ENCODE data around the gene ARHGAP19. TPM values are rescaled to one million over a fixed set of nuclear protein-coding genes. Genes with fewer than 3 reads are reported as not detected.

ARHGAP19 gene
- total RNA-seq, 1 experiment from 2014 or later = 11.2 TPM

DNA sequence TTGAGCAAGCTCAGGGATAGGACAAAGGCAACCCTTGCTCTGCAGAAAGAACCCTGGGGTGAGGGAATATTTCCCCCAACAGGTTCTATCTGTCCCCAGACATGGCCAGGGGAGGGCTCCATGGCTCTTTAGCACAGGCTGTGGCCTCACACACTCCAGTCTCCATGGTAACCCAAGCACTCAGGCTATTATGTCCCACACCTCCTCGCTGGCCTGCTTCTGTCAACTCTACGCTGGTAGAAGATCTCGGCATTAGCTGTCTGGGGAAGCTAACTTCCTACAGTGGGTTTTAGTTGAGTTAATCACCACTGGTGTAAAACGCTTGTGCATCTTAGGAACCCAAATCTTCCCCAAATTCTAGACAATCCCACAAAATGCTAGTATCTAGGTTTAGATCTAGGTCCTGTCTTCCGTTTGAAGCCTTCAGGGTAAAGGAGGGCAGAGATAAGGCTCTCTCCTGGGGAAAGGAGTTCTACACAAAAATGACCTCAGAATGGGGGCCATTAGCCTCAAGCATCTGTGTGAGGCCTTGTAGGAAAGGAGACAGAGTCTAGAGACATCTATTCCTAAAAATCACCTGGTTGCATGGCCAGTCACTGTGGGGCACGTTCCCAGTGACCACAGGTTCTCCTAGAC lies 70.0 kb downstream of the ARHGAP19 start:
- no peaks in the 10 kb centered on the region for H3K36me3 ChIP-seq (ENCODE audit: low read depth)
- H3F3A ChIP-seq (ENCODE audit: insufficient read depth, low read depth) = no peaks in the 10 kb centered on the region
- H3K4me3 ChIP-seq = no peak overlapping the region
- no peak overlapping the region for H2AFZ ChIP-seq
- no TSS peak for BruUV-seq (replicated peaks)
- H3K27ac ChIP-seq = no peak overlapping the region
- TF ChIP-seq EZH2 (IDR thresholded peaks at IDR 0.05; ENCODE audit: low read depth) = no peak
- TF ChIP-seq, protein P1, sequence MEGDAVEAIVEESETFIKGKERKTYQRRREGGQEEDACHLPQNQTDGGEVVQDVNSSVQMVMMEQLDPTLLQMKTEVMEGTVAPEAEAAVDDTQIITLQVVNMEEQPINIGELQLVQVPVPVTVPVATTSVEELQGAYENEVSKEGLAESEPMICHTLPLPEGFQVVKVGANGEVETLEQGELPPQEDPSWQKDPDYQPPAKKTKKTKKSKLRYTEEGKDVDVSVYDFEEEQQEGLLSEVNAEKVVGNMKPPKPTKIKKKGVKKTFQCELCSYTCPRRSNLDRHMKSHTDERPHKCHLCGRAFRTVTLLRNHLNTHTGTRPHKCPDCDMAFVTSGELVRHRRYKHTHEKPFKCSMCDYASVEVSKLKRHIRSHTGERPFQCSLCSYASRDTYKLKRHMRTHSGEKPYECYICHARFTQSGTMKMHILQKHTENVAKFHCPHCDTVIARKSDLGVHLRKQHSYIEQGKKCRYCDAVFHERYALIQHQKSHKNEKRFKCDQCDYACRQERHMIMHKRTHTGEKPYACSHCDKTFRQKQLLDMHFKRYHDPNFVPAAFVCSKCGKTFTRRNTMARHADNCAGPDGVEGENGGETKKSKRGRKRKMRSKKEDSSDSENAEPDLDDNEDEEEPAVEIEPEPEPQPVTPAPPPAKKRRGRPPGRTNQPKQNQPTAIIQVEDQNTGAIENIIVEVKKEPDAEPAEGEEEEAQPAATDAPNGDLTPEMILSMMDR (conservative IDR thresholded peaks at IDR 0.05) = no peak
- DNase-seq = no peak
- no peaks in the 10 kb centered on the region for H3K27me3 ChIP-seq (ENCODE audit: insufficient read depth, low read depth)
- 0 out of 2 replicates have a peak, but pooled peaks cover 11% of the 10 kb centered on the region for H3K4me1 ChIP-seq (replicated peaks; ENCODE audit: insufficient read depth)
- H3K9me3 ChIP-seq (ENCODE audit: insufficient read depth, low read depth) = no peaks in the 10 kb centered on the region
- ChIA-PET CTCF (no interaction called here), POLR2A (ENCODE audit: unreplicated experiment) (no interaction called here)
- no peaks in the 10 kb centered on the region for H3K9me2 ChIP-seq (ENCODE audit: insufficient read depth)
- no peaks in the 10 kb centered on the region for H3K79me2 ChIP-seq (ENCODE audit: low read depth)
- H4K20me1 ChIP-seq (ENCODE audit: insufficient read depth) = no peaks in the 10 kb centered on the region
- intact Hi-C loops (cut with micrococcal nuclease; ENCODE audit: unreplicated experiment) = no loop called here
- no peak overlapping the region for H3K4me2 ChIP-seq

DNA sequence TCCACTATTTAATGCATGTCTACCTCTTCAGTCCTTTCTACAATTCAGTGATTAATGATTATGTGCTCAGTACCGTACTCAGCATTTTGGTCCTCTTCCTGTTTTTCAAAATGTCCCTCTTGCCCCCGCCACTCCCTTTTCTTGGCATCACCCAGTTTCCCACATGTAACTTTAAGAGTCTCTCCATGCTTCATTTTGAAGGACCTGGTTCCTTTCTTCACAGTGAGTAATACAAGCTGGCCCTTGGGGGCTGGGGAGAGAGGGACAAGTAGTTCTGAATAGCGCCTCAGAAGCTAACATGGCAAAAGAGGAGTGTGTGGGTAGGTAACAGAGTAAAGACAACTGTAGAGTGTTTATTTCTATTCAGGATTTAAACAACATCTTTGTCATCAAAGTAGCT lies 72.1 kb downstream of the ARHGAP19 start:
- Histone ChIP-seq H3K4me3 (no peak overlapping the region), H3K79me2 (ENCODE audit: low read depth) (no peaks in the 10 kb centered on the region), H2AFZ (no peak overlapping the region), H3K27me3 (ENCODE audit: insufficient read depth, low read depth) (no peaks in the 10 kb centered on the region), H3K9me3 (ENCODE audit: insufficient read depth, low read depth) (no peaks in the 10 kb centered on the region), H4K20me1 (ENCODE audit: insufficient read depth) (no peaks in the 10 kb centered on the region), H3K27ac (no peak overlapping the region), H3F3A (ENCODE audit: insufficient read depth, low read depth) (no peaks in the 10 kb centered on the region), H3K4me2 (no peak overlapping the region), H3K36me3 (ENCODE audit: low read depth) (no peaks in the 10 kb centered on the region), H3K9me2 (ENCODE audit: insufficient read depth) (no peaks in the 10 kb centered on the region), H3K4me1 (replicated peaks; ENCODE audit: insufficient read depth) (0 out of 2 replicates have a peak, but pooled peaks cover 11% of the 10 kb centered on the region)
- intact Hi-C loops (cut with micrococcal nuclease; ENCODE audit: unreplicated experiment) = no loop called here
- ChIA-PET CTCF (no interaction called here), POLR2A (ENCODE audit: unreplicated experiment) (no interaction called here)
- TF ChIP-seq, protein P1 (conservative IDR thresholded peaks at IDR 0.05) = no peak
- TF ChIP-seq EZH2 (IDR thresholded peaks at IDR 0.05; ENCODE audit: low read depth) = no peak
- no TSS peak for BruUV-seq (replicated peaks)
- no peak for DNase-seq

DNA sequence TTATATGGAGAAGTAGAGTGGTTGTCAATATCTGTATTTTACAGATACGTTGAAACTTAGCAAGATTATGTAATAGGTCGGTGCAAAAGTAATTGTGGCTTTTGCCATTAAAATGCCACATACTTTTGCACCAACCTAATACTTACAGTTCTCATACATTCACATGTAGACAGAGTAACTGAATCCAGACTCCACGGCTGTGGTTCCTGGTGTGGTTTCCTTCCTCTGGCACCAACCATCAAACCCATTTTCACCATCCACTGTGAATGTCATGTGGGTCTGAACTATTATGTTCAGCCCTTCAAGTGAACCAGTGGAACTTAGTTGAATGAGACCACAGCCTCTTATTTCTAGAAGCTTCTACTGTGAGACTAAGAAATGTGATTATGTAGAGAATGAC lies 75.1 kb downstream of the ARHGAP19 start:
- no peaks in the 10 kb centered on the region for H3F3A ChIP-seq (ENCODE audit: insufficient read depth, low read depth)
- ChIA-PET POLR2A (ENCODE audit: unreplicated experiment) (no interaction called here), CTCF (no interaction called here)
- H3K9me3 ChIP-seq (ENCODE audit: insufficient read depth, low read depth) = no peaks in the 10 kb centered on the region
- H3K9me2 ChIP-seq (ENCODE audit: insufficient read depth) = no peaks in the 10 kb centered on the region
- no peaks in the 10 kb centered on the region for H3K36me3 ChIP-seq (ENCODE audit: low read depth)
- H3K4me1 ChIP-seq (replicated peaks; ENCODE audit: insufficient read depth) = 0 out of 2 replicates have a peak, but pooled peaks cover 11% of the 10 kb centered on the region
- TF ChIP-seq, protein P1 (conservative IDR thresholded peaks at IDR 0.05) = no peak
- no peak for TF ChIP-seq EZH2 (IDR thresholded peaks at IDR 0.05; ENCODE audit: low read depth)
- no peaks in the 10 kb centered on the region for H4K20me1 ChIP-seq (ENCODE audit: insufficient read depth)
- no peak overlapping the region for H2AFZ ChIP-seq
- DNase-seq = no peak
- no peaks in the 10 kb centered on the region for H3K27me3 ChIP-seq (ENCODE audit: insufficient read depth, low read depth)
- H3K4me2 ChIP-seq = no peak overlapping the region
- H3K4me3 ChIP-seq = no peak overlapping the region
- H3K79me2 ChIP-seq (ENCODE audit: low read depth) = no peaks in the 10 kb centered on the region
- intact Hi-C loops (cut with micrococcal nuclease; ENCODE audit: unreplicated experiment) = no loop called here
- H3K27ac ChIP-seq = 0 out of 2 replicates have a peak overlapping the region, but pooled peaks have one; percentile 47
- BruUV-seq (replicated peaks) = no TSS peak
